PC-3 (cell line): Measurements from ENCODE around the gene P2RX1. TPM values are rescaled to one million over a fixed set of nuclear protein-coding genes. Genes with fewer than 3 reads are reported as not detected.

Experiments
- ATAC-seq: fragments of 200-7000 bp; cut with Tn5 transposase; 2 replicates; pipeline ENCODE4 v1.9.1; 2020; ENCODE audit warnings: mild to moderate bottlenecking, moderate library complexity
- BruUV-seq: library from RNA; stranded (reverse); fragments of 400-500 nt; replicated peaks from 2 replicates; lab custom pipeline; 2021; lab: Mats Ljungman, UMichigan
- CTCF ChIA-PET: fragments of 300-600 bp; sonication (Branson Sonifier 250); formaldehyde crosslinking; loops from one replicate; lab custom pipeline; 2022; ENCODE audit warnings: antibody characterized with exemption; lab: Charles Lee
- POLR2A ChIA-PET: fragments of 300-600 bp; sonication (Branson Sonifier 250); formaldehyde crosslinking; loops from one replicate; lab custom pipeline; 2022; ENCODE audit warnings: antibody characterized with exemption; ENCODE audit not compliant: unreplicated experiment; lab: Charles Lee
- DNase-seq: peaks from one replicate; pipeline ENCODE4 v3.0.0-alpha.2; 2015
- H2AFZ ChIP-seq: fragments of 300-600 bp; sonication (generic); 2 replicates; pipeline ENCODE4 v1.6.0; 2016; ENCODE audit warnings: antibody characterized with exemption, low read length
- H3F3A ChIP-seq: fragments of 300-600 bp; sonication (generic); one replicate; pipeline ENCODE4 v1.6.0; 2017; ENCODE audit warnings: antibody characterized with exemption, low read length, control low read depth, mild to moderate bottlenecking; ENCODE audit not compliant: unreplicated experiment
- H3K27ac ChIP-seq: fragments of 300-600 bp; sonication (generic); 2 replicates; pipeline ENCODE4 v1.5.1; 2016; ENCODE audit warnings: mild to moderate bottlenecking, low read length
- H3K27me3 ChIP-seq: fragments of 300-600 bp; sonication (generic); 2 replicates; pipeline ENCODE4 v1.6.1; 2016; ENCODE audit warnings: low read length, mixed read lengths
- H3K36me3 ChIP-seq: fragments of 300-600 bp; sonication (generic); 2 replicates; pipeline ENCODE4 v1.6.1; 2016; ENCODE audit warnings: low read depth, mixed run types, low read length, mixed read lengths
- H3K4me1 ChIP-seq: fragments of 300-600 bp; sonication (generic); 2 replicates; pipeline ENCODE4 v1.5.1; 2016; ENCODE audit warnings: low read length; ENCODE audit not compliant: insufficient read depth
- H3K4me2 ChIP-seq: fragments of 300-600 bp; sonication (generic); 2 replicates; pipeline ENCODE4 v1.6.0; 2016; ENCODE audit warnings: low read length
- H3K4me3 ChIP-seq: fragments of 300-600 bp; sonication (generic); 2 replicates; pipeline ENCODE4 v1.5.1; 2016; ENCODE audit warnings: mild to moderate bottlenecking, low read length, mixed read lengths
- H3K79me2 ChIP-seq: fragments of 300-600 bp; sonication (generic); 2 replicates; pipeline ENCODE4 v1.6.1; 2017; ENCODE audit warnings: low read length, mixed read lengths
- H3K9ac ChIP-seq: fragments of 300-600 bp; sonication (generic); 2 replicates; pipeline ENCODE4 v1.6.0; 2016; ENCODE audit warnings: mild to moderate bottlenecking, low read length
- H3K9me2 ChIP-seq: fragments of 300-600 bp; sonication (generic); replicated peaks from 2 replicates; pipeline ENCODE4 v1.6.1; 2016; ENCODE audit warnings: mixed run types, low read length, mixed read lengths
- H3K9me3 ChIP-seq: fragments of 300-600 bp; sonication (generic); 2 replicates; pipeline ENCODE4 v1.6.1; 2016; ENCODE audit warnings: low read length, mixed read lengths
- H4K20me1 ChIP-seq: fragments of 300-600 bp; sonication (generic); 2 replicates; pipeline ENCODE4 v1.6.1; 2016; ENCODE audit warnings: low read length, mixed read lengths
- EZH2 ChIP-seq: fragments of 300-600 bp; sonication (generic); IDR thresholded peaks from one replicate; pipeline ENCODE4 v1.6.1; 2017; ENCODE audit warnings: antibody characterized with exemption, mild to moderate bottlenecking, low read length; ENCODE audit not compliant: unreplicated experiment
- EZH2phosphoT487 ChIP-seq: fragments of 300-600 bp; sonication (generic); IDR thresholded peaks from 2 replicates; pipeline ENCODE4 v1.6.1; 2018; ENCODE audit warnings: mild to moderate bottlenecking, antibody characterized with exemption, low read length, borderline replicate concordance
- intact Hi-C: fragments of 100-400 bp; cut with micrococcal nuclease; formaldehyde crosslinking; loops from 2 replicates; pipeline ENCODE4 v1.9.0; 2023
- total RNA-seq: library from RNA; depleted of rRNA; stranded (reverse); fragments of >200 nt; gene quantifications from 2 replicates; pipeline ENCODE4 v1.2.3, GENCODE V29; 2014
- TF ChIP-seq, protein P1 (sequence below): fragments of 300-600 bp; sonication (generic); conservative IDR thresholded peaks from 2 replicates; pipeline ENCODE4 v1.5.1; 2017; ENCODE audit warnings: antibody characterized with exemption, low read depth, mild to moderate bottlenecking, low read length

The P2RX1 gene
- total RNA-seq, 1 experiment from 2014 or later: not detected

- no peak overlapping the region for H3K27ac ChIP-seq
- H3K4me3 ChIP-seq: no peak overlapping the region
- TF ChIP-seq EZH2: no peak
- TF ChIP-seq, protein P1, sequence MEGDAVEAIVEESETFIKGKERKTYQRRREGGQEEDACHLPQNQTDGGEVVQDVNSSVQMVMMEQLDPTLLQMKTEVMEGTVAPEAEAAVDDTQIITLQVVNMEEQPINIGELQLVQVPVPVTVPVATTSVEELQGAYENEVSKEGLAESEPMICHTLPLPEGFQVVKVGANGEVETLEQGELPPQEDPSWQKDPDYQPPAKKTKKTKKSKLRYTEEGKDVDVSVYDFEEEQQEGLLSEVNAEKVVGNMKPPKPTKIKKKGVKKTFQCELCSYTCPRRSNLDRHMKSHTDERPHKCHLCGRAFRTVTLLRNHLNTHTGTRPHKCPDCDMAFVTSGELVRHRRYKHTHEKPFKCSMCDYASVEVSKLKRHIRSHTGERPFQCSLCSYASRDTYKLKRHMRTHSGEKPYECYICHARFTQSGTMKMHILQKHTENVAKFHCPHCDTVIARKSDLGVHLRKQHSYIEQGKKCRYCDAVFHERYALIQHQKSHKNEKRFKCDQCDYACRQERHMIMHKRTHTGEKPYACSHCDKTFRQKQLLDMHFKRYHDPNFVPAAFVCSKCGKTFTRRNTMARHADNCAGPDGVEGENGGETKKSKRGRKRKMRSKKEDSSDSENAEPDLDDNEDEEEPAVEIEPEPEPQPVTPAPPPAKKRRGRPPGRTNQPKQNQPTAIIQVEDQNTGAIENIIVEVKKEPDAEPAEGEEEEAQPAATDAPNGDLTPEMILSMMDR: peak; percentile 83
- CTCF ChIA-PET: interaction anchor here (0.6 to 0.7 kb wide), 5 partner anchors 21 to 711 kb away, joined by 3 to 6 read pairs (median 4); partner anchors contain the start of gene CAMKK1
- no peaks in the 10 kb centered on the region for H3K9me3 ChIP-seq
- H3K4me1 ChIP-seq: no peaks in the 10 kb centered on the region
- POLR2A ChIA-PET: no interaction called here
- H4K20me1 ChIP-seq: no peaks in the 10 kb centered on the region
- H3K79me2 ChIP-seq: no peaks in the 10 kb centered on the region
- no peak overlapping the region for H3K9ac ChIP-seq
- no TSS peak for BruUV-seq
- H3K36me3 ChIP-seq: no peaks in the 10 kb centered on the region
- ATAC-seq (peak; percentile 93), DNase-seq (peak; percentile 72)
- intact Hi-C loops: no loop called here
- no peaks in the 10 kb centered on the region for H3K27me3 ChIP-seq
- no peak overlapping the region for H3K4me2 ChIP-seq
- H3F3A ChIP-seq: no peaks in the 10 kb centered on the region
- H3K9me2 ChIP-seq: no peaks in the 10 kb centered on the region
- H2AFZ ChIP-seq: no peak overlapping the region
Observed at GRCh38 chr17:3913531-3914311, 2.5 kb downstream of the P2RX1 start.

- H3K9ac ChIP-seq: no peak overlapping the region
- TF ChIP-seq, protein P1: no peak
- no peak for TF ChIP-seq EZH2
- TF ChIP-seq EZH2phosphoT487: no peak
- no peaks in the 10 kb centered on the region for H3K79me2 ChIP-seq
- H2AFZ ChIP-seq: no peak overlapping the region
- H3K27me3 ChIP-seq: no peaks in the 10 kb centered on the region
- DNase-seq (no peak), ATAC-seq (no peak)
- no peaks in the 10 kb centered on the region for H3K9me2 ChIP-seq
- BruUV-seq: no TSS peak
- H3K27ac ChIP-seq: no peak overlapping the region
- CTCF ChIA-PET: no interaction called here
- no peaks in the 10 kb centered on the region for H3F3A ChIP-seq
- no peaks in the 10 kb centered on the region for H4K20me1 ChIP-seq
- H3K4me3 ChIP-seq: no peak overlapping the region
- POLR2A ChIA-PET: no interaction called here
- H3K36me3 ChIP-seq: no peaks in the 10 kb centered on the region
- no peak overlapping the region for H3K4me2 ChIP-seq
- H3K9me3 ChIP-seq: no peaks in the 10 kb centered on the region
- intact Hi-C loops: no loop called here
- no peaks in the 10 kb centered on the region for H3K4me1 ChIP-seq
Observed at GRCh38 chr17:3912827-3913226, 3.4 kb downstream of the P2RX1 start.
